Hematopoietic multipotent progenitor cell (in vitro differentiated cells): ENCODE results near the gene STARD13. TPM values are rescaled to one million over a fixed set of nuclear protein-coding genes. Genes with fewer than 3 reads are reported as not detected.
A peak's percentile ranks its signal among the peaks of the same experiment; 100 is the strongest.

Experiments used
- DNase-seq, 3 donors: peaks; one replicate each; pipeline ENCODE4 v3.0.0-alpha.2; 2011 to 2015; ENCODE audit warnings: low read depth in 2 of 3, low spot score in 2 of 3
- total RNA-seq: library from RNA; depleted of rRNA; stranded (reverse); fragments of >200 nt; gene quantifications from one replicate; pipeline ENCODE4 v1.2.3, GENCODE V29; 2012

The STARD13 gene
- total RNA-seq, 1 donor: 0.81 TPM

DNA sequence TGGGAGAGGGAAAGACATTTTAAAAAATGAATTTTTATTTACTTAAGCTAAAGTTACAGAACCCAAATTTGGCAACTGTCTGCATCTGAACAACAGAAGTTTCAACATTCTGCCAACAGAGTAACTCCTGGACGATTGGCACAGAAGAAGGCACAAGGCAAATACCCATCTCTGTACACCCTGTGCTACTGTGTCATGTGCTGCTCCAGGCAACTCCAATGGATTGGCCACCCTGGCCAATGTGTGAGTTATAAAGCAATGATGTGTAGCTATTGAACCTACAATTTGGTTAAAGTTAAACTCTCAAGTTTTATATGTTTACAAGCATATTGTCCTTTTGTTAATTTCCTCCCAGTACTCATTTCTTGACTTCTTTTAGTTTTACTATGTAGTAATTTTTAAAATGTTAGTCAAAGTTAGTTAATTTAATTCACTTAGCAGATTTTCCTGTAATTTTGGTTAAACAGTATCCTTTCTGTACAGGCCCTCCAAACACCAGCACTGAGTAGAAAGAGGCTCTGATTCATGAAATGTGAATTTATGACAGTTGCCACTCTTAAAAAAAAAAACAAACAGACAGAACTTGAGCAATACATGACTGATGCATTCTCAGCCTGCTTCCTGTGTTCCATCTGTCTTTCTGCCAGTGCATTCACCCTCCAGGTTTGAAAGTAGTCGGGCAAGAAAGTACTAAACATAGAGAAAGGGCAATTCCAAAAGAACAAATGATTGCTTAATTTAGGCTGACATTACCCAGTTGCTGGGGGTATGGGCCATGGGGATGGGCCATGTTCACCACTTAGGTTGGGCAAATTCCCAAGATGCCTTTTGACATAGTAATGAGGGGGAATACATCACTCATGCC is 5.9 kb downstream of the STARD13 start:
- DNase-seq: no peak

DNA sequence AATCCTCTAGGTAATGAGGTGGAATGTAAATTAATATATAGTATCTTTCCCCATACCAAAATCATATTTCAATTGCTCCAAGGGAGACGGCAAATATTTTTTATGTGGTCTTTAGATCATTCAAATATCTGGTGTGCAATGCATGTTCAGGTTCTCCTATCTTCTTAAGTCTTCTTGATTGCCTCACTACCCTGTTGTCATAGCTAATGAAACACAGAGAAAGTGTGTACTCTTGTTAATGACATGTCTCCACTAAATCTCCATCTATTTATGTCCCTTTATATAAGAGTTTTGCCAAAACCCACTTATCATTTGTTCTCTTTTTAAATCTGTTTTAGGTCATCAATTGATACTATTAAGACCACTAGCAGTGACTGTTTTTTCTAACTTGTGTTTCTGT is 6.6 kb downstream of the STARD13 start:
- no peak for DNase-seq

DNA sequence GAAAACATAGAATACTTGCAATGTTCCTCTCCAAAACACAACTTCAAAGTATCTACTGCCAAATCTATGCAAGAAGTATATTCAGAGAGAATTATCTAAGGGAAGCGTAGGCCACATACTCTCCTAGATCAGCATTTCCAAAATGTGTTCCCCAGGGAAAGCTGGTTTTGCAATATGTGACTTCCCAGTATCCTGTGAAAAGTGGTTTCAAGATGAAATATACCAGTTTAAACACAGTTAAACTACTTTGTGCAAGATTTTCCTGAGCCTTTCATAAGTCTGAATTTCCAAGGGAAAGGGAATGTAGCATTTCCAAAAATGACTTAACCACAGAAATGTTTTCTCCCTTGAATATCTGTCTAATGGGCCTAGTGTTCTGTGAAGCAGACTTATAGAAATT is 7.6 kb downstream of the STARD13 start:
- DNase-seq: no peak

DNA sequence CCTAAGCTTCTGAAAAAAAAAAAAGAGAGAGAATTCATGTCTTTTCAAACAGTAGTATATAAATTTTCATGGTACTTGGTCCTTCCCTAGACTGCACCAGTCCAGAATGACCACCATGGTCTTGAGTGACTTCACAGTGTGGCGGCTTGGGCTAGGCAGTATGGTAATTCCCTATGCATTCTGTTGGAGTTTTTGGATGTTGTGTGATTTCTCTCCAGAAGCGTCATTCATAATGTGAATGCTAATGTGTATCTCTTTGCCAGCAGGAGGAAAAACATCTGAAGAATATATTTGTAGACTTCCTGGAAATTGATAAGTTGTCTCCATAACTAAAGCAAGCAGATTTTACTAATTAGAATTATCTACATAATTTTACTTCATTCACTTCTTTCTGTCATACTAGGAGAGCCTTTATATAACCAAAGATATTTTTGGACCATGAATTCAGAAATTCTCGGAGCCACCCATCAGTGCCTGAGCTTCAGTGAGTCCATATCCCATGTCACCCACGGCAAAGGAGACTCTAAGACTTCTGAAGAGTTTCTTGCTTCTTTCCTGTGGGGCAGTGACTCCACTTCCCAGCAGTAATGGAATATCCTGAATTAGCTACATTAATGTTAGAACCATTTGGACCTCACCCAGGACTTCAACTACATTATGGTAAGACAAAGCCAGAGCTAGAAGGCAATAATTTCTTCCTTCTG is 8.4 kb downstream of the STARD13 start:
- DNase-seq: no peak

DNA sequence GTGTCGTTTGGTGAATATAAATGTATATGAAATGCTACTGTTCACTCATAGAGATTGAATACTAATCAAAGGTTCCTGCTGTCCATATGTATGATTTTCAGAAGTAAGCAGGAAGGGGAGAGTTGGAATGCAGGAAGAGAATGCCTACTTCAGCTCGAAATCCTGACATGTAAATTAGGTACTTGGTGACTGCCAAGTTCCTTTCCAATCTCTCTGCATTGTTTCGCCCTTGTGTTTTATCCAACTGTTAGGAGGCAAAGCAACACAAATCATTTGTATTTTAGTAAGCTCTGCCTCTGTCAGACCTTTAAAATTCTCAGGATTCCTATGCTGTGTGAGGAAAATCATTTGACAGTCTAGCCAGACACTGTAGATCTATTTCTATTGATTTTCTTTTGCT is 9.0 kb downstream of the STARD13 start:
- no peak for DNase-seq

DNA sequence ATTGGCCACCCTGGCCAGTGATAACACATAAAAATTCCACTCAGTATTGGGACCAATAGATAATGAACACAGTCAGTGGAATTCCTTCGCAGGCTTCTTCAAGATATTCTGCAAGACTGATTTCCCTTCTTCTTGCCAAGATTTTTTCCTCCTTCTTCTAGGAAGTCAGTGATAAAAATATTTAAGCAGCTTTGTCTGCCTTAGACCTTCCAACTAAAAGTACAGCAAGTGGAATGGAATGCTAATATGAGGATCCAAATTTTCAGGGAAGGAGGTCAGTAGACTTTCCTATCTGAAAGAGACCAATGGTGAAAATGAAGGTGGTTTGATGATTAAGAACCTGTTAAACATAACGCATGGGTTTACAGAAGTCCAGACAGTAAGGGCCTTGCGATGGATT is 9.6 kb downstream of the STARD13 start:
- DNase-seq: no peak

DNA sequence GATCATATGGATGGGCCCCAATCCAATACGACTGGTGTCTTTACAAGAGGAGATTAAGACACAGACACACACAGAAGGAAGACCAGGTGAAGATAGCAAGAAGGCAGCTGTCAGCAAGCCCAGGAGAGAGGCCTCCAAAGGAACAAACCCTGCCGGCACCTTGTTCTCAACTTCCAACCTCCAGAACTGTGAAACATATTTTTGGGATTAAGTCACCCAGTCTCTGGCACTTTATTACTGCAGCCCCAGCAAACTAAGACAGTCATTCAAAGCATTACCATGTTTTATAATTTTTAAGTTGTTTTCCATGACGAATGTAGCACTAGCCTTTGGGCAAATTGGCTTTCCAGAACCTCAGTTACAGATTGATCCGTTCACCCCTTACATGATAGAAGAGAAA is 11.3 kb downstream of the STARD13 start:
- no peak for DNase-seq

DNA sequence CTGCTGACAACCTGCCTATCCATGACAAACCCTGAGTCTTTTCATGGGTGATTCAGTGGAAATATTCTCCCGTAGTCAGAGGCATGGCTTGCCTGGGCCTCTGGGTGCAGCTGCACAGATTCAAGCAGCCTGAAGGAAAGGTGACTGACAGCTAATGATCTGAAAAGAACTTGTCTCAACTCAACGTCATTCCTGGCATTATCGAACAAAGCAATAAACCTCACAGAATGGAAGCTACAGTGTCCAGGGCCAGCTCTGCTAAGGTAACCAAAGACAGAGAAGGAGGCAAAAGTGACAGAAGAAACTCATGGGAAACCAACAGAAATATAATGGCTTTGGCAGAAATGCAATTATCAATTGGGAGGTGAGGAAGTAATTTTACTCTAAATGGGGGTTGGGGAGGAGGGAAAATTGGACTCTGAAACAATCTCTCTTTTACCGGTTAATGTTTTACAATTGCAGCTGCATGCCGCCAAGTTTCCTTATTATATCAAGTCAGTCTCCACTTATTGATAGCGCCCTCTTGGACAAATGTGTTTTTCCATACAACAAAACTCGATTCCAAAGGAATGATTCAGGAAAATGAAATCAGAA is 12.9 kb downstream of the STARD13 start:
- no peak for DNase-seq

DNA sequence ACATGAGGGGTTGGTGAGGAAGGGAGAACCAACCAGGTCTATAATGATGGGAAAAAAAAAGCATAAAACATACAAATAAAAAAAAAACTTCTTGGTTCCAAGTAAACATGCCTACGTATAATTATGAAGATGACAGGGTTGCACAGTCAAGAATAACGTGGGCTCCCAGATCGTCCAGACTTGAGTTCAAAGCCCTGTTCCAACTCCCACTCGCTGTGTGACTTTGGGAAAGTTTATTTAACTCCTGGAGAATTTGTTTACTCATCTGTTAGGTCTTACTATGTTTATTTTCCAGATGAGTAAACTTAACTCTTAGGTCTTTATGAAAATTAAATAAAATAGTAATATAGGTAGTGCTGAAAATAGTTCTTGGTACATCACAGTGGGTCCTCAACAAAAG is 13.8 kb downstream of the STARD13 start:
- no peak for DNase-seq

DNA sequence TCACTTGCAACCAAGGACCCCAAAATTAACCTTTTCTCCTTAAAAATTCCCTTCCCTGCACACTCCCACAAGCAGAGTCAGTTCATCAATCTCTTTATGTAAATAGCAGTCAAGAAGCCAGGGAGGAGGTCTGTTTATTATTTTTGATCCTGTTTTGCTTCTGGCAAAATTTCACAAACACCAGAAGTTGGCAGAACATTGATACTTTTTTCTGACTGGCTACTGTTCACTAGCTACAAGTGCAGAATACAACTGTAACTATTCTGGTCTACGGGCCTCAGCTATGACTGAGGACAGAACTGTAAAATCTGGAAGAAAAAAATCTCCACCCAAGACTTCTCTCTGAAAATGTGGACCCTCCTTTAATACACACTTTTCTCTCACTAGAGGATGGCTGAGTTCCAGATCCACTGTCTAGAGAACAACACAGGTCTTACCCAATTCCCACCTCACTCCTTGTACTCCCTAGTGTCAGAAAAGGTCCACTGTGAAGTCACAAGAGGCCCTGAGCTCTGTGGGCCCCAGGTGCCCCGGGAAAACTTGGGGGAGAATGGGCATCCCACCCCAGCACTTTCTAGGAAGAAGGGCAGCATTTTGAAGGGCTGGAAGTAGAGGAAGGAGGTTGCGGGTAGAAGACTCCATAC is 14.5 kb downstream of the STARD13 start:
- DNase-seq: no peak

DNA sequence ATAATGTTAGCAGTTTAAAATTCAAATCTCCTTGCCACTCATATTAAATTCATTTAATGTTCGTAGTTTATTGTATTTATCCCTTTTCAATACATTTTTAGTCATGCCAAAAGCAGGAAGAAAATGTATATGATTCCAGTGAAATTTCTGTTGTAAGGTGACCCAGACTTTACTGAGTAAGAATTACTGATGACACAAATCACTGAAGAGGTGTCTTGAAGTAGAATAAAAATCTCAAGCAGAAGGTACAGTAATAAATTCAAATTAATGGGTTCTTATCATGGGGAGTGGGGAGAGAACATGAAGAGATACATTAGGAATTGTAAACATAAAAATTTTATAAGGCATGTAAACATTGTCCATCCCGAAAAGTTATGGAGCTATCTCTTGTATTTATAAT is 19.9 kb downstream of the STARD13 start:
- no peak for DNase-seq

DNA sequence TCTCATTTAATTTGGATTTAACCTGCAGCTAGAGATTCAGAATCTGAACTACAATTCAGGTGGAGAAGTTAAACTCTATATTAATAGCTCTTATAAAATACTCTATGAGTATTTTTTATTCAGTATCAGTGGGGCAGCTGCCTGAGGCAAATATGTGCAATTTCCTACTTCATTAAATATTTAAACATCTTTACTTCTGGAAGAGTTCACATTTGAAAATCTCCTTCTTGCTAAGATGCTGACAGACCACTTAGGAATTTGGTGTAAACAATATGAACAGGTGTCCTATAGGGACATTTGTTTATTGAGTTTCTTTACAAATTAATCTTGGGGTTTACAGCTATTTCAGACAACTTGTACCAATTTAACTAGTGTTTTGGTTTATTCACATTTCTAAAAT is 20.4 kb downstream of the STARD13 start:
- no peak for DNase-seq

DNA sequence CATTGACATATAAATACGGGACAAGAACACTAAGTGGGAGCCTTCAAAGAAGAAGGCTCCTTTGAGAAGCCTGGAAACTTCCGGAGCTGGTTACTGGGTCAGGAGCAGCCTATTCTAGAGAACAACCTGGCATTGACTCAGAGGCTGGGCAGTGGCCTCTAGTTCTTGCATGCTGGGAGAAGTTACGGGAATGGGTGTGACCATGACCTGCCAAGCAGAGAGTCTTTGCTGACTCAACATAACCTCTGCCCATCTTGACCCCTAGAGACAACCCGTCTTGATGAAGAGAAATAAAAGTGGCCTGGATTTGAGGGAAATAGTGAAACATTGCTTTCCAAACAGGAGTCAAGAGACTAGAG is 21.0 kb downstream of the STARD13 start:
- DNase-seq: no peak

DNA sequence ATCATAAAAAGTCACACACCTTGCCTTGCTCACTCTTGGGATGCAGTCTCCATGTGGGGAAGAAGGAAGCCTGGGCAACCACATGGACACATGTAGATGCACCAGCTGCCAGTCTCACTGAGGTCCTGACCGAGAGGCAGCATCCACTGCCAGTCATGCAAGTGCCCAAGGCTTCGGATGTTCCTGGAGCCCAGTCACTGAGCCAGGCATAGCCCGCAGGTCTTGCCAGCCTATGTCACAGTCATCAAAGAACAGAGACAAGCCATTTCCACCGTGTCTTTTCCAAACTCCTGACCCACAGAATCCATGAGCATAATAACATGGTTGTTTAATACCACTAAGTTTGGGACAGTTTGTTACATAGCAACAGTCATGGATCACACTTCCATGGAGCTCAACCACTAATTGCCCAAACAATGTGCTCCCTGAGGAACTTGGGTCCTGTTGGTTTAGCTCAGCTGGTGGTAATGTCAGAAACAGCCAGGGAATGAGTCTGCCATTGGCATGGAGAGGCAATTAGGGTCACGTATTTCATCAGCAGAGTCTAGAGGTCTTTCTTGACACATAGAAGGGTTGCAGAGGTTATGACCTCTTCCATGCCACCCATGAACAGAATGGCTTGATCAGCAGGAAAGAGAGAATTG is 21.5 kb downstream of the STARD13 start:
- DNase-seq: no peak

DNA sequence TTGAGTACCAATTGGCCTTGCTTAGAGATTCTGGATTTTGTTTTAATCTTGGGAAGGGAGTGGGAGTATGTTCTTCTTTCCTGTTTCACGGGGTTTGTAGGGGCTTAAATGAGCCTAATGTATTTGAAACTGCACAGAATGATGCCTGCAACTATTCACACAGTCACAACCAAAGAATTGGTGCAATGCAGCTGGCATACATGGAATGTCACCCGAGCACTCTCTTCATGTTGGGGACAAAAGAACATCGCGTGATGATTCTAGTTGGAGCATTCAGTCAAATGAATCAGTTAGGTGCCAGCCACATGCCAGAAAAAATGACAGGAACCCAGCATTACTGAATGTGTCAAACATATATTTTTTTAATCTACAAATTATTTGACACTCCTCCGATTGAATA is 22.1 kb downstream of the STARD13 start:
- no peak for DNase-seq

DNA sequence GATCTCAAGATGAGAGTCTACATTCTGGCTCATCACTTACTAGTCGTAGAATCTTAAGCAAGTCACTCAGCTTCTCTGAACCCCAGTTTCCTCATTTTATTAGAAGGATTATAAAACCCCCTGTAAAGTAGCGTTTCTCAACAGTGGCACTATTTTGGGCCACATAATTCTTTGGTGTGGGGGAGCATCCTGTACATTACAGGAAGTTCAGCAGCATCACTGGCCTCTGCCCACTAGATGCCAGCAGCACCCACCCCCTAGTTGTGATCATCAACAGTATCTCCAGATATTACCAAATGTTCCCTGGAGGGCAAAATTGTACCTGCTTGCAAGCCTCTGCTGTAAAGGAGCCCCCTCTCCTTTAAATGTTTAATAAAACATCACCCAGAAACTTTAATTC is 22.6 kb downstream of the STARD13 start:
- DNase-seq: peak in 2 of 3 donors; percentile 29 to 51

DNA sequence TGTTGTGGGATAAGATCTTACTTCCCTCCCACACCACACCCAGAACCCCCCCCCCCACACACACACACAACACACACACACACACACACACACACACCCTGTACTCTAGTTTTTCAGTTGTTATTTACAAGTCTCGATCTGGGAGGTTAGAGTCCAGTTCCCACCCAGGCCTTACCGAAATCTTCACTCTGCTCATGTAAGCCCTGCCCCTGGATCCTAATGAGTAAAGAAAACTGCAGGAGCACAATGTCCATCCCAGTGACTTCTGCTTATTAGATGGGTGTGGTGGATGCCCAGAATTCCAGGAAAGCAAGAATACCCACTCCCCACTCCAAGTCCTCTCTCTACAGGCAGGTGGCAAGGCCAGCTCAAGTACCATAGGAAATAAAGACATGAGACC is 23.0 kb downstream of the STARD13 start:
- DNase-seq: no peak

DNA sequence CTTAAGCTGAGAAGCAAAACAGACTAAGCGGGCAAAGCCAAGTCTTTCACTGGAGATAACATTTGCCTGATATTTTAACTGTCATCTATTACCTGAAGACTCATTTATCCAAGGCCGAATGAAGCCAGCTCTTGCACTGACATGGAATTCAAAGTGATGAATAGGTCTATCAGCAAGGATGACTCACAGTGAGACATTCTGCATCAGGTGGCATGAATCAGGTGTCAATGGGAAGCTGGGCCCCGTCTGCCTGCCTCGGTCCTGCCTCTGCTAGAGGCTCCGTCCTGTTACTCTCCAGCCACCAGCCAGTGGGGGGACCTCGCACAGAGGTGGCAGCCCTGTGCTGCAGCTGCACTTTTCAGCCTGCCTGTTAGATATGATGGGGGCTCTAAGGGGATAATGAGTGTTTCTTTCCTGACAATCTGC is 23.5 kb downstream of the STARD13 start:
- no peak for DNase-seq

DNA sequence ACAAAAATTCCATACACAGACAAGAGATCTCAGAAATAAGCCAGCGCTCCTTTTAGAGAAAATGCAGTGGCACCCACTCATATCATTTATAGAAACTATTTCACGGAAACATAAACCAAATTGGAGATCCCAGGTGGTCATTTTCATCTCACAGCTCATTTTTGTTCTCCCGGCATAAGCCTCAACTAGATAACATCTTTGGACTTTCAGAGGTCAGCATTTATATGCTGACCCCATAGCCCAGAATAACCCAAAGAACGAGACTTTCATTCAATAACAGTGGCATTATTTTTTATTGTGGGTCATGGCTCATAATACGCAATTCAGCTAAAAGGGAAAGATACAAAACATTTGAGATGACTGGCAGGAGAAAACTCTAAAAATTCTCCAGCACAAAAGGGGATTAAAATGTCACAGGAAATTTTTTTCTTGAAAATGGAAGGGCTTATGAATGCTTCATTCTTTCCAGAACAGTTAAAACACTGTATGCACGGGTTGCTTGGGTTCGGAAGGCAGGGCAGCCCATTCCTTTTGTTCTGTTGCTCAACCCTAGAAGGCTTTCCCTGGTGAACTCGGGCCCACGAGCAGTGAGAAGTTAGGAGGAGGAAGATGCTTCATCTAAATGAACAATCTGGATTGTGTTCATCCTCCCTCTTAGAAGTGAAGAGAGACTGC is 24.0 kb downstream of the STARD13 start:
- no peak for DNase-seq
